Upper lobe of left lung (tissue), 6 donors: Measurements from ENCODE around the gene DDX59. TPM values are rescaled to one million over a fixed set of nuclear protein-coding genes. Genes with fewer than 3 reads are reported as not detected.
"Not testable (repeated sequence)": the region's sequence is repeated elsewhere in the genome, so short reads cannot be mapped to it uniquely, and the experiment has no call there.

Experiments used
- ATAC-seq, 2 donors: fragments of 200-7000 bp; cut with Tn5 transposase; one replicate each; pipeline ENCODE4 v1.9.1; 2022; ENCODE audit warnings: mild to moderate bottlenecking in 2 of 2, moderate library complexity in 2 of 2; ENCODE audit not compliant: low FRiP score in 2 of 2
- DNase-seq, 2 donors: peaks; one replicate each; pipeline ENCODE4 v3.0.0-alpha.2; 2019 to 2020
- H3K27ac ChIP-seq, 4 donors: fragments of 200-600 bp; sonication (generic); one replicate each; pipeline ENCODE4 v1.5.1; 2016 to 2019
- H3K27me3 ChIP-seq, 4 donors: fragments of 200-600 bp; sonication (generic); one replicate each; pipeline ENCODE4 v1.5.1; 2017 to 2019
- H3K36me3 ChIP-seq, 4 donors: fragments of 200-600 bp; sonication (generic); one replicate each; pipeline ENCODE4 v1.5.1; 2016 to 2019
- H3K4me1 ChIP-seq, 4 donors: fragments of 200-600 bp; sonication (generic); one replicate each; pipeline ENCODE4 v1.5.1; 2018 to 2019
- H3K4me3 ChIP-seq, 4 donors: fragments of 200-600 bp; sonication (generic); one replicate each; pipeline ENCODE4 v1.5.1; 2017 to 2019; ENCODE audit warnings: mild to moderate bottlenecking in 2 of 4, moderate library complexity in 1 of 4
- H3K9me3 ChIP-seq, 4 donors: fragments of 200-600 bp; sonication (generic); one replicate each; pipeline ENCODE4 v1.5.1; 2018 to 2019
- EP300 ChIP-seq, 4 donors: sonication (generic); formaldehyde crosslinking; IDR thresholded peaks; one replicate each; pipeline ENCODE4 v1.5.1; 2017; ENCODE audit warnings: antibody characterized with exemption in 4 of 4, control low read depth in 2 of 4
- POLR2A ChIP-seq, 4 donors: fragments of 450-650 bp; IDR thresholded peaks; one replicate each; pipeline ENCODE4 v1.5.1; 2016 to 2017; ENCODE audit warnings: antibody characterized with exemption in 4 of 4, mild to moderate bottlenecking in 2 of 4
- POLR2AphosphoS5 ChIP-seq, 2 donors: sonication (generic); formaldehyde crosslinking; IDR thresholded peaks; one replicate each; pipeline ENCODE4 v1.5.1; 2017; ENCODE audit warnings: antibody characterized with exemption in 2 of 2
- WGBS, 2 donors: methylation state at CpG; one replicate each; pipeline ENCODE4 v1.1.5; 2017 to 2018; 5-methylcytosine and 5-hydroxymethylcytosine counted together
- total RNA-seq, 6 donors: library from RNA; depleted of rRNA in 4 of 6; stranded (reverse); fragments of >200 nt in 4 of 6; gene quantifications; one replicate each; pipeline versions ENCODE4 v1.1.0 to v1.2.1, GENCODE V29; 2016 to 2021
- TF ChIP-seq, protein P1 (sequence below), 6 experiments: fragments of 450-650 bp in 4 of 6; fragments of 200-600 bp in 2 of 6; sonication (generic) in 2 of 6; IDR thresholded peaks; one replicate each; pipeline ENCODE4 v1.5.1; 2016 to 2019; ENCODE audit warnings: antibody characterized with exemption in 6 of 6
- donor health status: DM: no; HTN: no; CAD: no; lungs with moderate emphysema.
- donor health status: DM: no; HTN: yes; CAD: no; lungs with severe emphysema.

DDX59 gene
- total RNA-seq, 6 donors from 2014 or later, result 18.4 to 35.6 (median 22.5) TPM

DNA sequence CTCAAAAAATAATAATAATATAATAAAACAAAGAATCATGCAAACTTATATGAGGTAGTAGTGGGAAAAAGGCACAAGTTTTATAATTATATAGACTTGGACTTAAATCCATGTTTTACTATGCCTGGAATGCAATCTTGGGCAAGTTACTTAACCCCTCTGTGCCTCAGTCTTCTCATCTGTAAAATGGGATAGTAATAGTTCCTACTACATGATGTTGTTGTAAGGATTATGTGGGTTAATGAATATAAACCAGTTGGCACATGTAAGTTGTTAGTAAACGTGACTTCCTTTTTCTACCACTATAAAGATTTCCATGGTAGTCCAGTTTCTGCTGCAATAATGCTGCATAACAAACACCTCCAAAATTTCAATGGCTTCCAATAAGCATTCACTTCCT lies 38.3 kb downstream of the DDX59 start:
- Histone ChIP-seq H3K4me1 (no peaks in the 10 kb centered on the region), H3K9me3 (no peaks in the 10 kb centered on the region), H3K27me3 (no peaks in the 10 kb centered on the region), H3K27ac (no peak overlapping the region), H3K4me3 (no peak overlapping the region), H3K36me3 (no peaks in the 10 kb centered on the region)
- no peak for TF ChIP-seq POLR2A (IDR thresholded peaks at IDR 0.05)
- no peak for TF ChIP-seq POLR2AphosphoS5 (IDR thresholded peaks at IDR 0.05)
- TF ChIP-seq, protein P1, sequence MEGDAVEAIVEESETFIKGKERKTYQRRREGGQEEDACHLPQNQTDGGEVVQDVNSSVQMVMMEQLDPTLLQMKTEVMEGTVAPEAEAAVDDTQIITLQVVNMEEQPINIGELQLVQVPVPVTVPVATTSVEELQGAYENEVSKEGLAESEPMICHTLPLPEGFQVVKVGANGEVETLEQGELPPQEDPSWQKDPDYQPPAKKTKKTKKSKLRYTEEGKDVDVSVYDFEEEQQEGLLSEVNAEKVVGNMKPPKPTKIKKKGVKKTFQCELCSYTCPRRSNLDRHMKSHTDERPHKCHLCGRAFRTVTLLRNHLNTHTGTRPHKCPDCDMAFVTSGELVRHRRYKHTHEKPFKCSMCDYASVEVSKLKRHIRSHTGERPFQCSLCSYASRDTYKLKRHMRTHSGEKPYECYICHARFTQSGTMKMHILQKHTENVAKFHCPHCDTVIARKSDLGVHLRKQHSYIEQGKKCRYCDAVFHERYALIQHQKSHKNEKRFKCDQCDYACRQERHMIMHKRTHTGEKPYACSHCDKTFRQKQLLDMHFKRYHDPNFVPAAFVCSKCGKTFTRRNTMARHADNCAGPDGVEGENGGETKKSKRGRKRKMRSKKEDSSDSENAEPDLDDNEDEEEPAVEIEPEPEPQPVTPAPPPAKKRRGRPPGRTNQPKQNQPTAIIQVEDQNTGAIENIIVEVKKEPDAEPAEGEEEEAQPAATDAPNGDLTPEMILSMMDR (IDR thresholded peaks at IDR 0.05), result no peak
- TF ChIP-seq EP300 (IDR thresholded peaks at IDR 0.05), result no peak
- WGBS, 2 donors, result 88 to 91% methylated on average over 1 of the region's 1 CpG
- DNase-seq, result no peak
- ATAC-seq, result no peak

DNA sequence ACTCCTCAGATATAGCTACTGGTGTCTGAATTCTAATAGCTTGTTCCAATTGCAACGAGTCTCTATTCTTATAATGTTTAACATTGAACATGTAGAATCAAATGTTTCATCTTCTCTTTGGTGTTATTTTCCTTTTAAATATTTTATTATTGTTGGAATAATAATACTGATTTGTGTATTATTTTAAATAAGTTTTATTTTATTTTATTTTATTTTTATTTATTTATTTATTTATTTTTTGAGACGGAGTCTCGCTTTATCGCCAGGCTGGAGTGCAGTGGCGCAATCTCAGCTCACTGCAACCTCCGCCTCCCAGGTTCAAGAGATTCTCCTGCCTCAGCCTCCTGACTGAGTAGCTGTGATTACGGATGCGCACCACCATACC lies 39.2 kb downstream of the DDX59 start:
- not testable (repeated sequence) for H3K4me1 ChIP-seq, ATAC-seq, H3K27ac ChIP-seq, H3K36me3 ChIP-seq, DNase-seq, H3K27me3 ChIP-seq, H3K9me3 ChIP-seq, H3K4me3 ChIP-seq
- WGBS, 2 donors, result 80 to 98% methylated on average over 8 of the region's 8 CpGs

DNA sequence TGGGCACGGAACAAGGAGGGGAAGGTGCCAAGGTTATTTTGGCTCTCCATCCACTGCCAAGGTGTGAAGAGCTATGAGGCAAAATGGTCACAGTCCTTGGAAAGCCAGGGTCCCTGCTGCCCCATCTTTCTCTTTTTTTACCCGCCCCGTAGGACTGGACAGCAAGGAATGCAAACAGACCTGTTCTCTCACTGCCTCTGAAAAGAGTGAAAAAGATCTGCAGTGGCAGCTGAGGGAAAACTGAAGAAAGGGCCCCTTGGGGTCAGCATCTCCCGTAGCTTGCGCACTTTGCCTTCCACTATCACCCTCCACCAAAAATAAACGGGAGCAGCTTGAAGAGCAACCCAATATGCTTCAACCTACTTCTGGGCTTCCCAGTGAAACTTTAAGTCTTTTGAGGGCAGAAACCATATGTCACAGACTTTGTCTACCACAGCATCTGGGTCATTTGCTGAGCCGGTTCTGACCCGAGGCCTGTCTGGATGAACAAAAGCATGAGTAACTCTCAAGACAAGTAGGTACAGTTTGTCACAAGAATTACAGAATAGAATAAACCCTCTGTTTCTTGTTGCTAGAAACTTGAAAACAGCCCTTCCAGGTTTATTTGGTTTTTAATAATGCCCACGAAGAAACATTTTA lies 39.7 kb downstream of the DDX59 start:
- ATAC-seq (no peak), DNase-seq (no peak)
- WGBS, 2 donors, result 81 to 82% methylated on average over 9 of the region's 9 CpGs
- no peak overlapping the region for H3K27ac ChIP-seq
- no peaks in the 10 kb centered on the region for H3K9me3 ChIP-seq
- H3K4me1 ChIP-seq, result no peaks in the 10 kb centered on the region
- no peaks in the 10 kb centered on the region for H3K27me3 ChIP-seq
- no peak for TF ChIP-seq EP300 (IDR thresholded peaks at IDR 0.05)
- TF ChIP-seq POLR2A (IDR thresholded peaks at IDR 0.05), result no peak
- TF ChIP-seq, protein P1 (IDR thresholded peaks at IDR 0.05), result no peak
- no peak for TF ChIP-seq POLR2AphosphoS5 (IDR thresholded peaks at IDR 0.05)
- H3K36me3 ChIP-seq, result no peaks in the 10 kb centered on the region
- no peak overlapping the region for H3K4me3 ChIP-seq

DNA sequence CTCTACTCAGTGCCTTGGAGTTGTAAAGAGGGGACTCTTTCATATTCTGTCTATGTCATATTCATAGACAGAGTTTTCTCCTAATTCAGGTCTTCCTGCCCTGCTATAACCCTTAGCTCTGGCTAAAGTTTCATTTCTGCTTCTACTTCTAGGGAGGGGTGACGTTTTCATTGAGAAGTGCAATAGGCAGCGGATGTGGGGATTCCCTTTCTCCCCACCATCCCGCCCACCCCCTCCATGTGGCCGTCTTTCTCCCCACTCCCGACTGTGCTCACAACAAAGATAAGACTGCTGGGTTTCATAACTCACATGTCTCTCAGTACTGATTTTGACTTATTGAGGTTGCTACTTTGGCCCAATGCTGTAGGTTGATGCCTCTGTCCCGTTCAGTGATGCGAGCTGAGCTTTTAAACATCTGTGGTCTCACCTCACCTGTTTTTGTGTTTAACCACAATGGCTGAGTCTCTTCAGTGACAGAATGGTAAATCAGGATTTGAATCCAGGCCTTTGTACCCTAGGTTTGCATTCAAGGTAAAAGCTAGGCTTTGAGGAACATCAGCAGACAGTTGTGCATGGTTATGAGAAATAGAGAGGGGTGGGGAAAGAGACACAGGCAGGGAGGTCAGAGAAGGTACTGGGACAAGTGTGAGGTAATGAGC lies 41.4 kb downstream of the DDX59 start:
- Histone ChIP-seq H3K27me3 (no peaks in the 10 kb centered on the region), H3K4me3 (no peak overlapping the region), H3K4me1 (no peaks in the 10 kb centered on the region), H3K36me3 (no peaks in the 10 kb centered on the region), H3K27ac (no peak overlapping the region), H3K9me3 (no peaks in the 10 kb centered on the region)
- 70 to 76% methylated on average over 7 of the region's 7 CpGs for WGBS, 2 donors
- DNase-seq (no peak), ATAC-seq (peak in 1 of 2 donors; percentile 77)
- TF ChIP-seq, protein P1 (IDR thresholded peaks at IDR 0.05), result no peak
- TF ChIP-seq EP300 (IDR thresholded peaks at IDR 0.05) (no peak), POLR2A (IDR thresholded peaks at IDR 0.05) (no peak), POLR2AphosphoS5 (IDR thresholded peaks at IDR 0.05) (no peak)

DNA sequence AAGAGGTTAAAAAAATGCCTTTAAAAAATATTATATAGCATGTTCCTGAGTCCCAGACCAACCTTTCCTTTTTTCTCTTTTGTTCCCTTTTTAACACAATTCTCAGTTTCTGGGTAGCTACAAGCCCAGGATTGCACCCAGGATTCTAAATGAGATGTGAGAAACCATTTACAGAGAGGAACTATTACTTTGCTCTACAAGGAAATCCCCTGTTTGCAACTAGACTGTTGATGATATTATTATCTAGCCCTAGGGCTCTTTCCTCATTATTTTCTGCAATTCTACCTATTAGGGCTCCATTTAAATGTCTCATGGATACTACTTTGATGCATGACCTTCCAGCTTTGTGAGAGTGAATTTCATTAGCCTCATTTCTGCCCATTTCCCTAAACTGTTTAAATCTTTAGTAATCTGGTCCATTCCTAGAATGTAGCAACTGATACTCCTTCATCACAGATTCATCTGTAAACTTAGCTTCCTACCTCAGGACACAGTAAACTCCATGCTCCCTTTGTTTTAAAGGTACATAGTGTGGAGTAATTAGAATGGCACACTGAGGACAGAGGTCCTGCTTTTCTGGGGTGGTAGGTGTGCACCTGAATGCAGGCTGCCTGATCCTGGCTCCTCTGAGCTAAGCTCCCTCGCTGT lies 42.0 kb downstream of the DDX59 start:
- no peaks in the 10 kb centered on the region for H3K9me3 ChIP-seq
- H3K36me3 ChIP-seq, result no peaks in the 10 kb centered on the region
- 85 to 93% methylated on average over 1 of the region's 1 CpG for WGBS, 2 donors
- H3K27ac ChIP-seq, result no peak overlapping the region
- no peaks in the 10 kb centered on the region for H3K27me3 ChIP-seq
- DNase-seq (no peak), ATAC-seq (no peak)
- H3K4me1 ChIP-seq, result no peaks in the 10 kb centered on the region
- TF ChIP-seq, protein P1 (IDR thresholded peaks at IDR 0.05), result no peak
- TF ChIP-seq POLR2AphosphoS5 (IDR thresholded peaks at IDR 0.05) (no peak), EP300 (IDR thresholded peaks at IDR 0.05) (no peak), POLR2A (IDR thresholded peaks at IDR 0.05) (no peak)
- no peak overlapping the region for H3K4me3 ChIP-seq
